Measurements from ENCODE around the gene OVCA2.
A peak's percentile ranks its signal among the peaks of the same experiment; 100 is the strongest.

OVCA2 gene

GRCh38 chr17:2057760-2058585 is 16.2 kb downstream of the OVCA2 start:
- in situ Hi-C loops (cut with HindIII; ENCODE audit: low sequenced_read_pairs): no loop called here
- no peak for DNase-seq (ENCODE audit: low read depth, low spot score)
- H3K4me3 ChIP-seq (ENCODE audit: low read depth, low read length): peak overlapping the region; percentile 59
- TF ChIP-seq CTCF (IDR thresholded peaks at IDR 0.05; ENCODE audit: low read depth, low read length): no peak

GRCh38 chr17:2058586-2059546 is 17.0 kb downstream of the OVCA2 start:
- in situ Hi-C loops (cut with HindIII; ENCODE audit: low sequenced_read_pairs): no loop called here
- peak overlapping the region; percentile 59 for H3K4me3 ChIP-seq (ENCODE audit: low read depth, low read length)
- TF ChIP-seq CTCF (IDR thresholded peaks at IDR 0.05; ENCODE audit: low read depth, low read length): peak; percentile 68
- DNase-seq (ENCODE audit: low read depth, low spot score): peak; percentile 73

- no peak for DNase-seq (ENCODE audit: low read depth, low spot score)
- TF ChIP-seq CTCF (IDR thresholded peaks at IDR 0.05; ENCODE audit: low read depth, low read length): no peak
- H3K4me3 ChIP-seq (ENCODE audit: low read depth, low read length): peak overlapping the region; percentile 59
- in situ Hi-C loops (cut with HindIII; ENCODE audit: low sequenced_read_pairs): loop anchor here (10.0 kb wide), 1 partner anchor 115 kb away; no protein-coding TSS in a partner anchor
Measured at GRCh38 chr17:2059547-2060384, 17.9 kb downstream of the OVCA2 start.

GRCh38 chr17:2060385-2060658 is 18.5 kb downstream of the OVCA2 start:
- DNase-seq (ENCODE audit: low read depth, low spot score): no peak
- in situ Hi-C loops (cut with HindIII; ENCODE audit: low sequenced_read_pairs): loop anchor here (10.0 kb wide), 1 partner anchor 114 kb away; no protein-coding TSS in a partner anchor
- TF ChIP-seq CTCF (IDR thresholded peaks at IDR 0.05; ENCODE audit: low read depth, low read length): no peak
- H3K4me3 ChIP-seq (ENCODE audit: low read depth, low read length): peak overlapping the region; percentile 6

- peak overlapping the region; percentile 6 for H3K4me3 ChIP-seq (ENCODE audit: low read depth, low read length)
- in situ Hi-C loops (cut with HindIII; ENCODE audit: low sequenced_read_pairs): loop anchor here (10.0 kb wide), 1 partner anchor 114 kb away; no protein-coding TSS in a partner anchor
- TF ChIP-seq CTCF (IDR thresholded peaks at IDR 0.05; ENCODE audit: low read depth, low read length): no peak
- DNase-seq (ENCODE audit: low read depth, low spot score): no peak
Measured at GRCh38 chr17:2060681-2061440, 19.0 kb downstream of the OVCA2 start.

Measured in astrocyte of the spinal cord (primary cell).